GM18498 (cell line): ENCODE results near the gene WNK1.
"Not testable (repeated sequence)": the region's sequence is repeated elsewhere in the genome, so short reads cannot be mapped to it uniquely, and the experiment has no call there.

ENCODE experiments used
- ATAC-seq: cut with Tn5 transposase; IDR thresholded peaks from one replicate; pipeline ENCODE4 v1.9.1; 2021; ENCODE audit warnings: mild to moderate bottlenecking, moderate library complexity; ENCODE audit not compliant: unreplicated experiment

Gene WNK1

DNA sequence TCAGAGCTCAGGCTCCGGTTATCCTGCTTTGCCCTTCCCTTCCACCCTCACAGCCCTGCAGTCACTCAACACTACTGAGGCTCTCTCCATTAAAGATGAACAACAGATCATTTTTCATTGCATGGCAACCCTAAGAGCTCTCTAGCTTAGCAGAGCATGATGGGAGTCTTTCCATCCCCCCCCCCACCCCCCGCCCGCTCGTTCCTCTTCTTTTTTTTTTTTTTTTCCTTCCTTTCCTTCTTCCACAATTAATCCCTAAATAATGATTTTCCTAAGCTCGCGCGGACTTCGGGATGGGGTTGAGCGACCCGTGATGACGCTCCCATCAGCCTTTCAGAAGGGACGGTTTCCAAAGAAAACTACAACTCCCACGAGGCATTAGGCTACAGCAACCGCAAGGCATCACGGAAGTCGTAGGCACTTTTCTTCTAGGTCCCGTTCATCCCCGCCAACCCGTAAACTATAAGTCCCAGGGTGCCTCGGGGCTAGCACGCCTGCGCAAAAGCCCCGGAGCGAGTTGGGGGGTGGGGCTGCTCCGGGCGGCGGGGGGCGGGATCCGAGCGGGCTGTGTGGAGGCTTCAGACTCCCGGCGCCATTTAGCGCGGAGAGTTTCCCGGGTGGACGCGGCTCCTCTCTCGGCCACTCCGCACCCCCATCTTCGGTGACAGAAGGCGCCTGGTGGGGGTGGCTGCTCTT lies at the start of gene WNK1:
WNK1 (plus strand) TSS at position 581 of the 696 bp plus-strand sequence. CDS start 987 bp downstream, outside the sequence.
- ATAC-seq, result peak; percentile 57

DNA sequence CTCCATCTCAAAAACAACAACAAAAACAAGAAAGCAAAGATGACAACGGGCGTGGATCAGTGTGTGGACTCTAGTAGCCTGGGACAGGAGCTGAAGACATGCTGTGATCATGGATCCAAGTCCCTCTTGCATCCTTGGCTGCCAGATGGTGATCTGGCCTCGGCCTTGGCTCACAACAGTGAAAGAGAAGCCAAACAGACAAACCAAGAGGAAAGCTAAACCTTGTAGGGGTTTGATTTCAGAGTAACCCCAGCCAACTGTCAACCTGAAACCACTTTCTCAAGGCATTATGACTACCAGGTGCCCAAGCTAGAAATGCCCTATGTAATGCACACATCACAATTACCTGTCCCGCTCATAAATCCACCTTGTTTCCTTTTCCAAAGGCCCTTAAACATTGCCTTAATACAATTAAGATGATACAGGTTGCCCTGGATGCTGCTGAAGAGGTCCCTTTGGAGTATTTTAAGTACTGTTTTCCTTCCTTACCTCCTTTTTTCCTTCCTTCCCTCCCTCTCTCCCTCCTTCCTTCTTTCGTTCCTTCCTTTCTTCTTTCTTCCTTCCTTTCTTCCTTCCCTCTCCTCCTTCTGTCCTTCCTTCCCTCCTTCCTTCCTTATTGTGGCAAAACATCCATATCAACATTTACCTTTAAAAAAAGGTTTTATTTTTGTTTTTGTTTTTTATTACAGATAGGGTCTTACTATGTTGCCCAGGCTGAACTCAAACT lies 47.7 kb upstream of the WNK1 start:
- ATAC-seq, result no peak

DNA sequence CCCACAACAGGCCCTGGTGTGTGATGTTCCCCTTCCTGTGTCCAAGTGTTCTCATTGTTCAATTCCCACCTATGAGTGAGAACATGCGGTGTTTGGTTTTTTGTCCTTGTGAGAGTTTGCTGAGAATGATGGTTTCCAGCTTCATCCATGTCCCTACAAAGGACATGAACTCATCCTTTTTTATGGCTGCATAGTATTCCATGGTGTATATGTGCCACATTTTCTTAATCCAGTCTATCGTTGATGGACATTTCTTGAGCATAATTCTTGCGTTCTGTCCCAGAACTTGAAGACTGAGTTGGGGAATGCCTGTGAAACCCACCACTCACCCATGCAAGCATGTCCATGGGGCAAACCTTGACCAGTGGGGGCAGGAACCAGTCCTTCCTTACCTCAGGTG lies 44.3 kb upstream of the WNK1 start:
- not testable (repeated sequence) for ATAC-seq

DNA sequence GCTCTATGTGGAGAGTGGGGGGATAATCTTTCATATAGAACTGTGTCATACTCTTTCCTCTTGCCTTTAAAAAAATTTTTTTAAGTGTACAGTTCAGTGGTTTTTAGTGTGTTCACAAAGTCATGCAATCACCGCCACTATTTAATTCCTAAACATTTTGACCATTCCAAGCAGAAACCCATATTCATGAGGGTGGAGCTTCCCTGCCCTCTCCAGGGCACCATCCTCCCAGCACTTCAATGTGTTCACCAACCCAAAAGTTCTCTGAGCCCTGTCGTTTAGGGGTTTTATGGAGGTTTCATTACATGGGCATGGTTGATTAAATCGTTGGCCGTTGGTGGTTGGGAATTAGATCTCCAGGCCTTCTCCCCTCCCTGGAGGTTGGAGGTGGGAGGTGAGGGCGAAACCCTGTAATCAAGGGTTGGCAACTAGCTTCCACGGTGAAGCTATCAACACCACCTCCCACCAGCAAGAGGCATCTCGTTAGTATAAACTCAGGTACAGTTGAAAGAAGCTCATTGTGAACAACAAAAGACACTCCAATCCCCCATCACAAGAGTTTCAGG lies 42.8 kb upstream of the WNK1 start:
- ATAC-seq, result no peak

DNA sequence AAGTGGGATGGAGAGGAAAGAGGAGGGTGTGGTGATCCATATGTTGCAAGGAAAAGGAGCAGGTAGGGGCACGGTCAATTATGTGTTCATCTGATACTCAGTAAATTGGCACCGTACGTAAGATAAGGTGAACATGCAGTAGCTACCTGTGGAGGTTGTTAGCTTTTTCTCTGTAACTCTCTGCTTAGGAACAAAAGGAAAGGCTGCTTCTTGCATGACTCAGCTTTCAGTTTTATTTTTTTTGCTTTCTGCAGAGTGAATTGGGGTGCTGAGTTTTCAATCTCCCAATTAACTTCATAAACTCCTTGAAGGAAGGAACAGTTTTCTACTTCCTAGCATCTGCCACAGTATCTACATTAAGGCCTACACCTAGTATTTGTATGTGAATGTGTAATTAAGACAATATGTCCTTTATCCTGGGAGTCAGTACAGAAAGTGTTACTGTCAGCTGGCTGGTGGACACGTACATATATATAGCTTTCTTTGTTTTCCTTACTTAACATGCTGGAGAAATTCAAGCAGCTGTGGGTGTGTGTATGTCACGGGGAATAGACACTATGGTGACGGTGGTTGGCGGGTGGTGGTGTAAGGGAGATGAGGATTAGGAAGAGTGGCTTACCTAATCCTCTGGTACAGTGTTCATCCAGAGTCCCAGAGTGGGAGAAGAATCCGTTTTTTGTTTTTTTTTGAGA lies 40.1 kb upstream of the WNK1 start:
- ATAC-seq, result no peak

DNA sequence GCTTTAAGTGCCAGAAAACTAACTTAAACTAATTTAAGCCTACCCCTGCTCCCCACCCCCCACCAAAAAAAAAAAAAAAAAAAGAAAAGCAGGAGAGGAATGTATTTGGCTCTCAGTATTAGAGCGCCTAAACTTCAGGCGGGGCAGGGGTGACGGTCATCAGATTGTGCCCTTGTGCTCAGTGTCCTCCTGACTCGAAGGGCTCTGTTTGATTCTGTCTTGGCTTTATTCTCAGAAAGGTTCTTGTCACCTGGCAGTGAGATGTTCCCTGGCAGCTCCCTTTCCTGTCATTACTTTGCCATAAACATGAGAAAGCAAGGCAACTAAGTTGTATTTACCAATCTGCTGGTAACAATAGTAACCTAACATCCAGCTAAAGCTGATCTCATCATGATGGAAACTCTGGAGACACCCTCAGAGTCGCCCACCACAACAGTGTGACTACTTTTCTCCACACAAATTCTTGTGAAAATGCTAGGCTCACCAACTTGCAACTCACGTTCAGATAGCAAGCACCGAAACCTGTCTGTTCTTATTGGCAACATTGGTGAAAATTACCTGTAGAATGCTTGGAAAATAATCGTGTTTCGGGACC lies 39.0 kb upstream of the WNK1 start:
- ATAC-seq, result no peak

DNA sequence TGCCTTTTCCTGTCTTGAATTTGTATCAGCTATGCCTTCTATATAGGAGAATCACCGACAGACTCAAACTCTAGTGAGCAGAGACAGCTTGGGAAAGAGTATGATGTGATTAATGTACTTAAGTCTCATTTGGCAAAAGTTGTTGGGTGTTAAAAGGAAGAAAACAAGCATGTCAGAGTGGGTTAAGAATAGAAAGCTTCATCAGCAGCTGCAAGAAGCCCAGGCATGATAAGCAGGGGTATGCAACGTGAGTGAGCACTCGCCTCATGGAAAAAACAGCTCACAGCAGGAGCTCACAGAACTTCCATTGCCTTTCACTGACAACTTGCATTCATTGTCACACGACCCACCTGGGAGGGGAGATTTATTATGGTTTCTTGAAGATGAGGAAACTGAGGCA lies 35.9 kb upstream of the WNK1 start:
- ATAC-seq, result no peak

DNA sequence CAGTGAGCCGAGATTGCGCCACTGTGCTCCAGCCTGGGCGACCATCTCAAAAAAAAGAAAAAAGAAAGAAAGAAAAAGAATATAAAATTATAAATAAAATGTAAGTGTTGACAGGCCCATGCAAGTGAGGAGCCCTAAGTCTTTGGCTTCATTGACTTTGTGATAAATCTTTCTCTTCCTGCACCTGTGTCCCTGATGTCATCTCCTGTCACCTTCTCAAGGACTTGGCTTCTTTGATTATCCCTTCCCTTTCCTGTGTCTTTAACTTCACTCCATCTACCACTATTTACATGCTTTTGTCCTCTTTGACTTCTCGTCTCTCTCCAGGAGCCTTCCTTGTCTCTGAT lies 33.6 kb upstream of the WNK1 start:
- ATAC-seq, result no peak

DNA sequence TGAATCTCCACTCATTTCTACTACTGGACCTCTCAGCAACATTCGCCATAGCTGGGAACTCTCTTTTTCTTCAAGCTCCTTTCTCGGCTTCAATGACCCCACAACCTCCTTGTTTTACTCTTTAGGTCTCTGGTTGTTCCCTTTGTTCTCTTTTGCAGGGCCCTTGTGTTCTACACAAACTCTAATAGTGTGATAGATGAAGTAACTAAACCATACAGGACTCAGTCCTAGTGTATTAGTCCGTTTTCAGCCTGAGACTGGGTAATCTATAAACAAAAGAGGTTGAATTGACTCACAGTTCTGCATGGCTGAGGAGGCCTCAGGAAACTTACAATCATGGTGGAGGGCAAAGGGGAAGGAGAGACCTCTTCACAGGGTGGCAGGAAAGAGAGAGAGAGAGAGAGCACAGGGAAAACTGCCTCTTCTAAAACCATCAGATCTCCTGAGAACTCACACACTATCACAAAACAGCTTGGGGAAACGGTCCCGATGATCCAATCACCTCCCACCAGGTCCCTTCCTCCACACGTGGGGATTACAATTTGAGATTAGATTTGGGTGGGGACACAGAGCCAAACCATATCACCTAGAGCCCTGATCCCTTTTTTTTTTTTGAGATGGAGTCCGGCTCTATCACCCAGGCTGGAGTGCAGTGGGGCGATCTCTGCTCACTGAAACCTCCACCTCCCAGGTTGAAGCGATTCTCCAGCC lies 32.0 kb upstream of the WNK1 start:
- no peak for ATAC-seq

DNA sequence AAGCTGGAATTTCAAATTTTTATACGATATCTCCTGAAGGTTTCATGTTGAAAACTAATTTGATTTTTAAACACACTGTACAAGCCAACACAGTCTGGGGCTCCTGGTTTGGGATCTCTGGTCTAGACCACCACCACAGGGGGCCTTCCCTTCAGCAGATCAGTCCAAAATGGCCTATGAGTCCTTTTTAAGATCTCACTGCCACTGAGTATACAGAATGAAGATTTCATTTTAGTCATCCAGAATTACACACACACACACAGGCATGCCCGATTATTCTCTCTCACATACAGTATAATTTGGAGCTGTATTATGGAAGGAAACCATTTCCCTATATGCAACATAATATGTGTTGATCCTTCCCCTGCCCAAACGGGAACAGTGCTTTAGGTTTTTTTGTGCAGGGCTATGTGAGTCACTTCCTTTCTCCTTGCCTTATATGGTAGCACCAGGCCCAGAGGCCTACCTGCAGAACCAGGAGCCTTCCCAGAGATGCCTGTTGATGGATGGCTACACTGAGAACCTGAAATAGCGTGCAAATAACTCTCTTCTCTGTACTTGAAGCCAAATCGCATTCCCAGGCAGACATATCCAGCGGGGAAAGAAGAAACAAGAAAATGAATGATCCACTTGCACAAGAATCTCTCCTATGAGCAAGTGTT lies 28.1 kb upstream of the WNK1 start:
- no peak for ATAC-seq

DNA sequence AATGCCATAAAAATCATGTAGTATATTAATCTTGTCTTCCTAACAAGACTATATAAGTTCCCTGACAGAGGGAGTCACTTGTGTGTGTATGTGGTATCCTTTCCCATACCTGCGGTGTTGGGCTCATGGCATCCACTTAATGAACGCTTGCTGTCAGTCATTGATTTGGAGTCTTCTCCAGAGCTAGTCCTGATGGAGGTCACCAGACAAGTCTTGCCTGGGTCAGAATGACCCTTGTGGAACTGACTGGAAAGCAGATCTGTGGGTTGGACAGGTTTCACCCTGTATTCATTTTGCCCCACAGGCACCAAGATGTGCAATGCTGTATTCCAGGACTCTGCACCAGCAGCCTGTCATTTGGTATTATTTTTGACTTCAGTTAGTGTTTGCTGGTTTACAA lies 27.3 kb upstream of the WNK1 start:
- ATAC-seq, result no peak

DNA sequence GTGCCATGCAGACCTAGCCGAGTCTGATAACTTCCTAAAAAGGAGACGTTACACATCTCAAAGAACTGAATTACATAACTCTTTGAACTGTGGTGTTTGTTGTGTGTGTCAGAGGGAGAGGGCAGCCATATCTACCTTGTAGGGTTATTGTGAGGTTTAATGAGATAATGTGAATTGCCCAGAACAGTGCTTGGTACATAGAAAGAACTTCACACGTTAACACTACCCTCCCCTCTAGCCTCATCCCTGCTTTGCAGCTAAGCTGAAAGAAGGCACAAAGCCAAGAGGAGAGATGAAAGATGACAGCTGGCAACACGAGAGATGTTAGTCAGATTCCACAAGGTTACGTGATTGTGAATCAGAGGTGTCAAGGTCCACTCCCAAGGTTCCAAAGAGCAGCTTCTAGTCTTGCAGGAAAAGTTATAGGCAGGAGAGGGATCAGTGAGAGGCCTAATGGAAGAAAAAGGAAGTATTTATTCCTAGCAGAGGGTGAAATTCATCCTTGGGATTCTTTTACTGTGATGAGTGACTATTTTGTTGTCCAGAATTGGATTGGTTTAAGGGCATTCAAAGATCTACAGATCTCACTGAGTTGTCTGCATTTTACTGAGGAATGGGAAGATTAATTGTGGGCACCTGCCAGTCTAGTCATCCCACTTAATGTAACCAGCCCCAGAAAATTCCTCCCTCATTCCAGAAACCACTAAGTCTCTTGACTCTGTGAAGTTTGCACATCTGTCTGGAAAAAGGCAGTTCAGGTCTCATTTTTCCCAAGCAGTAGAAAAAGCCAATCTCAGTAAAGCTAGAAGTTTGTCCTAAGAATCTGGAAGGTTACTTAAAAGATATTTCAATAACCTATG lies 25.9 kb upstream of the WNK1 start:
- ATAC-seq, result no peak

DNA sequence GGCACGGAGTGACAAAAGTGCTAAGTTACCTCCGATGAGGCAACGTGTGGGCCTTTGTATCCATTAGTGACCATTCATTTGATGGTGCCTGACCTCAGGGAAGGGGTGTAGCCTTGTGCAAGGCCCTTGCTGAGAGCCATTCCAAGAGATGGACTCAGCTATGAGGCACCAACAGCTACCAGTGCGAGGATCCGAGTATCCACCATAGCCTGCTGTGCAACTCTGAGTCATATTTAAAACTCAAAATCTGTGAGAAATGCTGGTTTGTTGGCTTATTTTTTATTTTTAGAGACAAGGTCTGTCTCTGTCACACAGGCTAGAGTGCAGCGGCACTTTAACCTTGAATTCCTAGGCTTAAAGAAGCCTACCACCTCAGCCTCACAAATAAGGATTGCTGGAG lies 25.1 kb upstream of the WNK1 start:
- ATAC-seq, result no peak

DNA sequence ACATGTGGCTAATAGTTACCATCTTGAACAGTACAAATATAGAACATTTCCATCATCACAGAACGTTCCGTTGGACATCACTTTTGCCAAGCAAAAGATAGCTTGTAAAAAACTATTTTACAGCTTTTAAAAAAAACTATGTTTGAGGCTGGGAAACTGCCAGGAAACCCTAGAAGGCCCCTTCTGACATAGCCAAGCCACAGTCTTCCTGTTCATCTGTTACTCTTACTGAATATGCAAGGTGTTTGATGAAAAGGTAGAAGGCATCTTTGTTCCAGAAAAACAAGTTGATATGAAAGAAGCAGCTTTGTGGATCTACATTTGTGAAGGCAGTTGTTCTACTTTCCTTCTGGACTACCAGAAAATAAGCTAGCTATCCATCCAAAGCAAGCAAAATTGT lies 23.6 kb upstream of the WNK1 start:
- no peak for ATAC-seq

DNA sequence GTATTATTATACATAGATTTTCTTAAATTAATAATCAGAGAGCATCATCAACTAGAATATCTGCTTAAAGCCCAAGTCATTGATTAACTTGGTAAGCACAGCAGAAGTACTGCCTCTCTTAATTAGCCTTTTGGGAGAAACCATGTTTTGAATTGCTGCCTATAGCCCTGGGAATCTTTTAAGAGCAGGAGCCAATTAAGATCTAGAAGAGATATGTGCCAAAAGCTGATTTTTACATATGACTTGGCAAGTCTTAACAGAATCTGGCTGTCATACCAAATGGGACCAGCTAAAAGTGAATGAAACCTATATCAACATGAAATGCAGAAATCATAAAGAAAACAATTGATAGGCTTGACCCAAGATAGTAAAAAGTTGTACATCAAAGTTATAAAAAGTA lies 23.2 kb upstream of the WNK1 start:
- no peak for ATAC-seq

DNA sequence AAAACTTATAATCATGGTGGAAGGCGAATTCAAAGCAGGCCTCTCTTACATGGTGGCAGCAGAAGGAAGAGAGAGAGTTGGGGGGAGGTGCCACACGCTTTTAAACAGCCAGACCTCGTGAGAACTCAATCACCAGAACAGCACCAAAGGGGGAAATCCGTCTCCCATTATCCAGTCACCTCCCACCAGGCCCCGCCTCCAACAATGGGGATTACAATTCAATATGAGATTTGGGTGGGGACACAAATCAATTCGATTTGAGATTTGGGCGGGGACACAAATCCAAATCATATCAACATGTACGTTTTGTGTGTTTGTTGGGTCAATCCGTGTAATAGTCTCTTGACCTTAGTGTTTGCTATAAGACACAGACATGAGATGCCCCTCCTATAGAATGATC lies 21.8 kb upstream of the WNK1 start:
- ATAC-seq, result no peak

DNA sequence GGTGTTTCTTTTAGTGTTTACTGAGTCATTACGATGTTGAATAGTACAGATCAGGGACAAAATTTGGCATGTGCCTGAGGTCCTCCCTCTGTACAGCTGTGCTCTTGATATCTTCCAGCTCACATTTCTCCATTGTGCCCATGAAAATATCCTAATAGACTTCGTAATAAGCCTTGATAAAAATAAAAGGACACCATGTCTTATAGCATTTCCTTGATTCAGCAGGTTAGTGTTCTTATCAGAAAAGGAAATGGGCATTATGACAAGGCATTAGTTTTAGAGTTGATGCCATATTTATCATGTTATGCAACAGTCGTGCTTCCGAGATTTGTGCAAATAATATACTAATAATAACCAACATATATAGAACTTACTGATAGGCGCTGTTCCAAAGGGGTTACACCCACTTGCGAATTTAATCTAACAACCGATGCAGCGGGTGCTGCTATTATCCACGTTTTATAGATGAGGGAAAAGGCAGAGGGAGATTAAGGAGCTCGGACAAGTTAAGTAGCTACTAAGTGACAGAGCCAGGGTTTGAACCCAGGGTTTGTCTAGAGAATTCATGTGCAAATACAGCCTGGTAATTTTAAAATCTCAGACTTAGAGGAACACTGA lies 15.1 kb upstream of the WNK1 start:
- no peak for ATAC-seq

DNA sequence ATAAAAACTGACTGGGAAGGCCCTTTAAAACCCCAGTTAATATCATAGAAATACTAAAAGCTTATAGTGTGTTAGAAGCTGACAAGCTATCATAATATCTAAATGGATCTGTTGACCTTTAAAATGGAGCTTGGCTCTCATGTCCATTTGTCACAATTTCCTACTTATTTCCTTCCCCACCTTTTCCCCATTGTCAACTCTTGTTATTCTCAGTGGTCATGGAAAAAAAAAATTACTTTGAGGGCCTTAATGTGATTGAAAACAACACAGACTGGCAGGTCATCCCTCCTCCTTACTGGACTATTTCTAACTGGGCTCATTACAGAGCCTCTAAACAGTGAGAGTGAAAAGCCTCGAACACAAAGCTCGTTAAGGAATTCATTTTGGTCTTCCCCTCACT lies 13.7 kb upstream of the WNK1 start:
- ATAC-seq, result no peak

DNA sequence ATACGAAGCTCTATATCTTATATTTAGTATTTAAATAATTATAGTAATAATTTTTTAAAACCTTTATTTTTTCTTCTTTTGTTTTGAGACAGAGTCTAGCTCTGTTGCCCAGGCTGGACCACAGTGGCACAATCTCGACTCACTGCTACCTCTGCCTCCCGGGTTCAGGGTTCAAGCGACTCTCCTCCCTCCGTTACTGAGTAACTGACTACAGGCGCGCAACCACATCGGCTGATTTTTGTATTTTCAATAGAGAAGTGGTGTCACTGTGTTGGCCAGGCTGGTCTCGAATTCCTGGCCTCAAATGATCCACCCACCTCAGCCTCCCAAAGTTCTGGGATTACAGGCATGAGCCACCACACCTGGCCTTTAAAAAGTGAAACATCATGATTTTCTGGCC lies 13.0 kb upstream of the WNK1 start:
- ATAC-seq, result no peak
